Natural killer cell (primary cell): Measurements from ENCODE around the gene BBS7. TPM values are rescaled to one million over a fixed set of nuclear protein-coding genes. Genes with fewer than 3 reads are reported as not detected.

Experiments
- ATAC-seq, 3 donors: fragments of 150-1000 bp in 2 of 3; fragments of 200-7000 bp in 1 of 3; cut with Tn5 transposase; 1 replicate in 1 of 3; 2 replicates in 2 of 3; pipeline ENCODE4 v1.10.0; 2021; ENCODE audit warnings: mild to moderate bottlenecking in 2 of 3, moderate library complexity in 2 of 3
- DNase-seq, 2 donors: peaks; one replicate each; pipeline versions ENCODE4 v3.0.0 to v3.0.0-alpha.2; 2013 to 2021; ENCODE audit warnings: mixed read lengths in 1 of 2
- H3K27ac ChIP-seq: one replicate; pipeline ENCODE4 v1.5.1; 2013; ENCODE audit warnings: mild to moderate bottlenecking, low read length
- H3K27me3 ChIP-seq: one replicate; pipeline ENCODE4 v1.6.1; 2013; ENCODE audit warnings: low read length; ENCODE audit not compliant: control insufficient read depth, insufficient read depth
- H3K36me3 ChIP-seq: one replicate; pipeline ENCODE4 v1.6.1; 2013; ENCODE audit warnings: low read length; ENCODE audit not compliant: control insufficient read depth, insufficient read depth
- H3K4me1 ChIP-seq: one replicate; pipeline ENCODE4 v1.6.1; 2013; ENCODE audit warnings: low read length; ENCODE audit not compliant: control insufficient read depth, insufficient read depth
- H3K4me3 ChIP-seq: one replicate; pipeline ENCODE4 v1.5.1; 2013; ENCODE audit warnings: low read length
- H3K9me3 ChIP-seq: one replicate; pipeline ENCODE4 v1.6.1; 2013; ENCODE audit warnings: low read length; ENCODE audit not compliant: control insufficient read depth, insufficient read depth
- H3K27ac Mint-ChIP-seq, 2 donors: one replicate each; pipeline ENCODE4 v1.8.0; 2022; ENCODE audit warnings: mild to moderate bottlenecking in 2 of 2, mixed read lengths in 2 of 2, moderate library complexity in 1 of 2
- H3K27me3 Mint-ChIP-seq, 2 donors: one replicate each; pipeline ENCODE4 v1.8.0; 2022; ENCODE audit warnings: low read depth in 2 of 2, mixed read lengths in 2 of 2
- H3K36me3 Mint-ChIP-seq: one replicate; pipeline ENCODE4 v1.8.0; 2022; ENCODE audit warnings: mixed read lengths
- H3K4me1 Mint-ChIP-seq, 2 donors: one replicate each; pipeline ENCODE4 v1.8.0; 2022; ENCODE audit warnings: mixed read lengths in 2 of 2
- H3K4me3 Mint-ChIP-seq: one replicate; pipeline ENCODE4 v1.8.0; 2022; ENCODE audit warnings: mild to moderate bottlenecking, moderate library complexity, mixed read lengths
- H3K9me3 Mint-ChIP-seq, 2 donors: one replicate each; pipeline ENCODE4 v1.8.0; 2022; ENCODE audit warnings: mixed read lengths in 2 of 2
- CTCF ChIP-seq: fragments of 200-600 bp; IDR thresholded peaks from one replicate; pipeline ENCODE4 v1.8.0; 2022; ENCODE audit warnings: antibody characterized with exemption
- WGBS: methylation state at CpG from one replicate; pipeline ENCODE4 v1.1.7; 2013; ENCODE audit warnings: missing lambda C conversion rate; ENCODE audit not compliant: insufficient coverage; 5-methylcytosine and 5-hydroxymethylcytosine counted together
- intact Hi-C: fragments of 100-400 bp; cut with micrococcal nuclease; formaldehyde crosslinking; loops from one replicate; pipeline ENCODE4 v1.14.2; 2022
- total RNA-seq, 4 donors: library from RNA; stranded (reverse); fragments of 120-200 nt in 1 of 4; gene quantifications; one replicate each; pipeline versions ENCODE4 v1.2.3 to v1.2.4, GENCODE V29; 2013 to 2022

BBS7 gene
- total RNA-seq, 3 donors from 2014 or later (not counting 1 experiment from before 2014, with no cell fraction given): 3.6 to 7.5 (median 4.9) TPM

- no peaks in the 10 kb centered on the region for H3K4me1 Mint-ChIP-seq
- peaks cover 35 to 64% of the 10 kb centered on the region in 2 donors for H3K27me3 Mint-ChIP-seq
- ATAC-seq (no peak), DNase-seq (no peak)
- Histone ChIP-seq H3K27me3 (peaks cover 8% of the 10 kb centered on the region), H3K4me1 (no peaks in the 10 kb centered on the region), H3K27ac (no peak overlapping the region), H3K4me3 (no peak overlapping the region), H3K36me3 (no peaks in the 10 kb centered on the region), H3K9me3 (no peaks in the 10 kb centered on the region)
- no peaks in the 10 kb centered on the region for H3K9me3 Mint-ChIP-seq
- TF ChIP-seq CTCF: no peak
- no peak overlapping the region for H3K27ac Mint-ChIP-seq
- 100% methylated on average over 1 of the region's 3 CpGs for WGBS
- no peaks in the 10 kb centered on the region for H3K36me3 Mint-ChIP-seq
- intact Hi-C loops: no loop called here
- H3K4me3 Mint-ChIP-seq: no peak overlapping the region
Measured at GRCh38 chr4:121789960-121790829, 80.1 kb downstream of the BBS7 start.

- H3K36me3 Mint-ChIP-seq: no peaks in the 10 kb centered on the region
- ATAC-seq (no peak), DNase-seq (no peak)
- no peak overlapping the region for H3K27ac Mint-ChIP-seq
- peaks cover 12% of the 10 kb centered on the region for H3K27me3 ChIP-seq
- H3K4me1 Mint-ChIP-seq: no peaks in the 10 kb centered on the region
- H3K4me3 Mint-ChIP-seq: no peak overlapping the region
- H3K9me3 Mint-ChIP-seq: no peaks in the 10 kb centered on the region
- TF ChIP-seq CTCF: no peak
- no peak overlapping the region for H3K4me3 ChIP-seq
- intact Hi-C loops: no loop called here
- peaks cover 37 to 67% of the 10 kb centered on the region in 2 donors for H3K27me3 Mint-ChIP-seq
- H3K9me3 ChIP-seq: peaks cover under 1% of the 10 kb centered on the region
- 82% methylated on average over 1 of the region's 1 CpG for WGBS
- no peaks in the 10 kb centered on the region for H3K4me1 ChIP-seq
- H3K27ac ChIP-seq: no peak overlapping the region
- no peaks in the 10 kb centered on the region for H3K36me3 ChIP-seq
Measured at GRCh38 chr4:121789455-121789854, 80.8 kb downstream of the BBS7 start.

- no peaks in the 10 kb centered on the region for H3K36me3 Mint-ChIP-seq
Measured at GRCh38 chr4:121788896-121789295, 81.4 kb downstream of the BBS7 start.

More at GRCh38 chr4:121788896-121789295, 81.4 kb downstream of the BBS7 start:
- WGBS: 66% methylated on average over 2 of the region's 2 CpGs
- Histone ChIP-seq H3K27me3 (peaks cover 12% of the 10 kb centered on the region), H3K36me3 (no peaks in the 10 kb centered on the region), H3K4me1 (no peaks in the 10 kb centered on the region), H3K27ac (no peak overlapping the region), H3K4me3 (no peak overlapping the region), H3K9me3 (peaks cover 3% of the 10 kb centered on the region)
- Mint-ChIP-seq H3K4me1 (no peaks in the 10 kb centered on the region), H3K27me3 (peaks cover 34 to 67% of the 10 kb centered on the region in 2 donors), H3K4me3 (no peak overlapping the region), H3K9me3 (no peaks in the 10 kb centered on the region), H3K27ac (no peak overlapping the region)
- intact Hi-C loops: no loop called here
- no peak for DNase-seq
- no peak for ATAC-seq
- no peak for TF ChIP-seq CTCF
